HG03460 (cell line): Measurements from ENCODE around the gene ENKD1.

Source experiments
- ATAC-seq: cut with Tn5 transposase; IDR thresholded peaks from one replicate; pipeline ENCODE4 v1.9.1; 2021; ENCODE audit not compliant: unreplicated experiment

The ENKD1 gene

GRCh38 chr16:67679935-67680897, 13.7 kb upstream of the ENKD1 start:
- ATAC-seq, result no peak

GRCh38 chr16:67678354-67679023, 11.9 kb upstream of the ENKD1 start:
- ATAC-seq, result no peak

DNA sequence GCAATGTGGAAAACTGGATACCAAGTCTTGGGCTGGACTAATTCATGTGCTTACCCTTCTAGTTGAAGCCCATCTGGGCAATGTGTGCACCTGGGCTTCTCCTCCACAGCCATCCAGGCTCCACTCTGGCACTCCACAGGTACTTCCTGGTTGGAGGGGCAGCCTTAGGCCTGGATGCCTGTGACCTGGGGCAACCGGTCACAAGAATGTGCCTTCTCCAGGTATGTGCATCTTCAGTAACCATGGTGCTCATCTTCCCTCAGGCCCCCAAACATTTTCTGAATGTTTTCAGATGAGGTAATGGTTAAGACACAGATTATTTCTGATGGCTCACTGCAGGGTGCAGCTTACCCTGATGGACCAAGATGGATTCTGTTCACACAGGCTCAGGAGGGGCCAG, 11.2 kb upstream of the ENKD1 start:
- no peak for ATAC-seq

DNA sequence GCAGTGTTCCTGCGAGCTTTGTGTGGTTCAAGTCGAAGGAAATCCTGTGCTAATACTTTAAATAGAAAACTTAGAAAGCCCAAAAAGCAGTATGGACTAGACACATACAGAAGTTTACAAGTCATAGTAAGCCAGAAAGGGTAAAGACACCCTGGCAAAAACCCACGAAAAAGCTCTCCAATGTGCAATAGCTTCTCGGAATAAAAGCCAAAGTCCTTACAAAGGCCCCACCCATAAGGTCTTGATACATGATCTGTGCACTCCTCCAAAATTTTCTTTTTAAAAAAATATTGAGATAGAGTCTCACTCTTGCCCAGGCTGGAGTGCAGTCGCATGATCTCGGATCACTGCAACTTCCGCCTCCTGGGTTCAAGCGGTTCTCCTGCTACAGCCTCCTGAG, 10.4 kb upstream of the ENKD1 start:
- no peak for ATAC-seq

- no peak for ATAC-seq
Measured at GRCh38 chr16:67676516-67676915, 10.0 kb upstream of the ENKD1 start.

- no peak for ATAC-seq
Measured at GRCh38 chr16:67675999-67676398, 9.4 kb upstream of the ENKD1 start.

DNA sequence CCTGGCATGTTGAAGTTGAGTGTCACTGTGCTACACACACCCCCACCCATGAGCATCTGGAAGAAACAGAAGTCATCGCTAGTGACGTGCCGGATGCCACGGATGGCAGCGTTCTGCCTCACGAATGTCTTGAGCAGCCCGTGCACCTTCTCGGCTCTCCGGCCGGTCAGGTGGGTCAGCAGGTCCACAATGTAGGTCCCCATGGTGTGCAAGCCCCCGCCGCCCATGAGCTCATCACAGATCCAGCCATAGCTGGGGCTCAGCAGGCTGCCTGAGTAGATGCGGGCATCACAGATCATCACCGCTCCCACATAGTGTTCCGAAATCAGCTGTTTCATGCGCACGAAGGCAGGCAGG, 9.0 kb upstream of the ENKD1 start:
- ATAC-seq, result no peak

- ATAC-seq, result no peak
Measured at GRCh38 chr16:67674851-67675578, 8.5 kb upstream of the ENKD1 start.

DNA sequence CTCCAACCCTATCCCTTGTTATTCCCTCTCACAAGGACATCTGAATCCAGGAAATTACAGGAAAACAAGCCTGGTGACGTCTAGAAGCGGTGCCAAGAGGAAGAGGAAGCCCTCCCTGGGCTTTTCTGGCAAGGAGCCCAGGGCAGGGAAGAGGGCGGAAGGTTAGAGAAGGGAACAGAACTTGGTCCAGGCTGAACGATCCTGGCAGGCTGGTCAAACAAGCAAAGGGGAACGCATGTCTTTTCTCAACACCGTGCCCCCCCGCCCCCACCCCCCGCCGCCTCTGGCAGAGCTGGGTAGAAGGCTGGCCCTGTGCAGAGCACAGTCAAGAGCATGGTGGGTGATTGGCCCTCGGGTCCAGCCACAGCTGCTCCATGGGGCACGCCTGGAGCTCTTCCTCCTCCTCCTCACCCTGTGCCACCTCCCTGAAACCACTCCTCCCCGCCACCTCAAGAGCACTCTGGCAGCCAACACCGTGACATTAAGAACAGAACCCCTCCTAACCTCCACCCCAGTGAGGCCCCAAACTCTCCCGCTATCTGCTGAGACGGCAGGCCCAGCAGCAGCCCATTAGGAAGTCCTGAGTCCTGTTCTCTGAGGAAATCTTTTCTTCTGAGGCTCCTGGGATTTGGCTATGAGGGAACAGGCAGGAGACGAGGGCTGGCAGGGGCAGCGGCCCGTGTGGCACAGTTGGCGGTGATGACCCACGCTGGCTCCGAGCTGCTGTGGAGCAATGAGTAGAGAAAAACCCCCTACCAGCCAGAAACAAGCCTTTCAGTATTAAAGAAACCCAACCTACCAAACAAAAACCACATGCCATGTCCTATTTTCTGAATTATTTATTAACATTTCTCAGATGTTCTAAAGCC, 7.4 kb upstream of the ENKD1 start:
- no peak for ATAC-seq

DNA sequence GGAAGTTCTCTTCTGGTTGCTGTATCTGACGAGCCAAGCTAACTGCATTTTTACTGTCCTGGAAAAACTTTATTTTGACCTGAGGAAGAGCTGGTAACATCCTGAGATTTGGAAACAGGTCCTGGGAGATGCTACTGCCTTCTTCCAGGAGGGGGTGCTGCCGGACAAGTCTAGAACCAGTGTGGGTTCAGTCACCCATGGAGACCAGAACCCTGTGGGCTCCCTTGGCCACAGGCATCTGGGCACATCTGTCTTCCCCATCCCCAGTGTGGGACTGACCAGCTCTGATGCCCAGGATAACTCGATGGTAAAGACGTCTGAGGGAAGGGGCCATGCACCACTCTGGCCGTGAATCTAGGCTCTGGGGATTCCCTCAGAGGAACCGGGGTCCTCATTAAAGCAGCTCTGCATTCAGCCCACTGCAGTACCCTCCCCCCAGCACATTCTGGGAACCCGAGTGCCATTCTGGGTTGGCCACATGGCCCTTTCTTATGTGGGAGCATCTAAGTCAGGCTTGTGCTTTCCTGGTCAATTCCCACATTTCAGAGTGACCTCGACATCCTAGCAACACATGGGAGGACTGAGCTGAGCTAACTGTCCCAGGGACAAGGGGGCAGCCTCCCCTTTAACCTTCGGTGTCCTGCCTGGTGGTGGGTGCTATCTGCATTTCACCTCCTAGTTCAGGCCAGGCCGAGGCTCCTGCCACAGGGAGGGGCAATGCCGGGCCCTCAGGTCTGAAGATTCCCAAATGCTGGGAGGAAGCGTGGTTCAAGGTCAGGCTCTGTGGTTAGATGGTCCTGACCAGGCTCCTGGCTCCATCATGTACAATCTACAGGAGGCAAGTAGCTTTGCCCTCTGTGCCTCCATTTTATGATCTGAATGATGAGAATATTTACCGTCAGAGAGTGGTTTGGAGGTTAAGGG, 6.5 kb upstream of the ENKD1 start:
- no peak for ATAC-seq

GRCh38 chr16:67672306-67672705, 5.8 kb upstream of the ENKD1 start:
- no peak for ATAC-seq

DNA sequence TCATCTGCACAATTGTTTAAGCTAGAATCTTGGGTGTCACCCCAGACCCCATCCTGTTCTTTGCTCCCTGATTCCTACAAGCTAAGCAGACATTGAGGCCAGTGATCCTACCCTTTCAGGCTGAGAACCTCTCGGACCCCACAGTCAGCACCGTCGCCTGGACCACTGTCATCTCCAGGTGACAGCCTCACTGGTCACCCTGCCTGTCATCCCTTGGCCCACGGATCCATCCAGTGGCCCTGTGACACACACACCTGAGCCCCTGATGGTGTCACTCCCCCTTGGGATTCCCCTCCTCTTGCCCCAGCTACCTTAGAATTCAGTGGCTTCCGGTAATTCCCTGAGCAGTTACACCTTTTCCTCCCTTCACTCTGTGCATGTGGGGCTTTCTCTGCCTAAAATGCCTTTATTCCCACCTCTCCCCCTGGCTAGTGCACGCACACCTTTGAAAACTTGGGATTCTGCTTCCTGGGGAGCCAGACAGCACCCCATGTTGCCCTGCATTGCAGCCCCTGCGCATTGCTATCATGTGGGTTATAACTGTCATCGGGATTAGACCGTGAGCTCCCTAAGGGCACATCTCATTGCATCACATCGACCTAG, 3.0 kb upstream of the ENKD1 start:
- no peak for ATAC-seq

DNA sequence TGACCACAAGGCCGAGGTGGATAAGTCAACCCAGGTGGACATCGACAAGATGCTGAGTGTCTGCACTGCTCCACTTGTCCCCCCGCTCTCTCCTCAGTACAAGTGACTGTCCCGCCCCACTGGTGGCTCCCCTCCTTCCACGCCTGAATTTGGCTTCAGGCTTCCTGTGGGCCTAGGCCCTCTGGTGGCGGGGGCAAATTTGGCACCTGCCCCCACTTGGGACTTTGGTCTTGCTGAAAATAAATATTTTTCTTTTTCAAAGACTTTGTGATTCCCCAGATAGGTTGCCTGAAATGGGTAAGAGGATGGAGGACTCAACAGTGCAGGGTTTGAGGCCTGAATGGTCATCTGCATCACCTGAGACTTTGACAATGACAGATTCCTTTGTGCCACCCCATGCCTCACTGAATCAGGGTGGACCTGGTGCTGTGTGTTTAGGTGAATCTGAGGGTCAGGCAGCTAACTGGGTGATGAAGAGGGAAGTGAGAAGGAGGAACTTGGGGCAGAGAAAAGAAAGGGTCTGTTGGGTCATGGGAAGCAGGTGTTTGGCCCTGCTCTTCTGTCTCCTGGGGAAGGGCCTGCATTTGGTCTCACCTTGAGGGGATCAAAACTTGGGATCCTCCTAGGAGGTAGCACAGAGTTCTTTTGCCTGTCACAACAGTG, 2.1 kb upstream of the ENKD1 start:
- no peak for ATAC-seq

GRCh38 chr16:67667817-67668494, 1.4 kb upstream of the ENKD1 start:
- ATAC-seq, result peak; percentile 72

DNA sequence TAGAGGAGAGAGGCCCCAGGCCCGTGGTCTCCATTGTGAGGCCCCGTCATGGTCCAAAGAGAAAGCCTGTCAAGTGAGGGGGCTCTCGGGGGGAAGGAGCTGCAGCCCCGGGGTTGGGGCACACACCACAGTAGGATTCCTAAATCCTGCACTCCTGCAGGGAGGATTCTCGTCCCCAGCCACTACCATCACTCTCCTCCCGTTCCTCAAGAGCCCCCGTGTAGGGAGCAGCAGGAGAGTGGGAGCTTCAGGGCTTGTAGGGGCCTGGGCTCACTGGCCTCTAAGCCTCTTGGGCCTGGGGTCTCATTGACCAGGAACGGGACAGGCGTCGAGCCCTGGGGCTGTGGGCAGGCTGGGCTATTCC, 885 bp upstream of the ENKD1 start:
- ATAC-seq, result no peak

DNA sequence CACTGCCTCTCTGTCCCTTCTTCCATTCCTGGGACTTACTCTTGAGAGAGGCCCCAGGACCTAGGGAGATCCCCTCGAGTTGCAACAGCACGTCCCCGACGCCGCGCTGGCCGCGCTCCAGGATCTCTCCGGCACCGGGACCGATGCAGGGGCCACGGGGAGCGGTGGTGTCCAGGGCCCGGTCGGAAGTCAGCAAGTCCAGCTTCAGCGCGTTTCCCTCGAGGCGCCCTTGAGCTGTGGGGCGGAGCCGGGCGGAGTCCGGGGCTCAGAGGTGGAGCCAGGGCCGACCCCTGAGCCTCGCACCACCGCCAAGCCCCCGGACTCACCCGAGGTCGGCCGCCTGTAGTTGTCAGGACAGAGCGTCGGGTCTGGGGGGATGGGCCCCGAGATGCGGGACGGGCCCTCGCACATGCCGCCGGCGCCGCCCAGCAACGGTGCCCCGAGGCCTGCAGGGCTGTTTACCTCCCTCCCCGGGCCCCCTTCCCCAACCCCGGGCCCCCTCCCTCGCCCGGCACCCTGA, 458 bp downstream of the ENKD1 start:
- no peak for ATAC-seq

DNA sequence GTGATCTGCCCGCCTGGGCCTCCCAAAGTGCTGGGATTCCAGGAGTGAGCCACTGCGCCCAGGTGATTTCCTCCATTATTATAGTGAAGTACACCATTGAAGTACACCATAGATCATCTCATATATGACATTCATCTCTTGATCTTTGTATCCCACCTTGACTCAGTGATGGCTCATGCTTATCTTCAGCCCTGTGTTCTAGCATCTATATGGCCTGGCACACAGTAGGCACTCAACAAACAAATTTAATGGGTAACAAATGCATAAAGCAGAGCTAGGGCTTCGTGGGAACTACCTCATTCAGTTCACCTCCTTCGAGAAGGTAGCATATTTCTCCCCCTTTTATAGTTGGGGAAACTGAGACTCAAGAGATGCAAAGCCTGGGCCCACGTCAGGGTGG, 952 bp downstream of the ENKD1 start:
- no peak for ATAC-seq

GRCh38 chr16:67664871-67665270, 1.7 kb downstream of the ENKD1 start:
- no peak for ATAC-seq
